Hippocampal formation (tissue), 2 donors: ENCODE measurements around the gene TUBA8.
A peak's percentile ranks its signal among the peaks of the same experiment; 100 is the strongest.
"Not testable (repeated sequence)": the region's sequence is repeated elsewhere in the genome, so short reads cannot be mapped to it uniquely, and the experiment has no call there.

Experiments used
- DNase-seq, 2 donors: peaks; one replicate each; lab custom pipeline; 2025; lab: John Stamatoyannopoulos, UW

TUBA8 gene

GRCh38 chr22:18110194-18110953, at the start of gene TUBA8:
Gene TUBA8, plus strand, starts transcription at chr22:18110809. Its CDS starts 57 bp downstream, at chr22:18110866.
- no peak for DNase-seq

- no peak for DNase-seq
These were observed 48.2 kb upstream of the TUBA8 start for GRCh38 chr22:18062421-18062820.

- DNase-seq: no peak
These were observed 47.3 kb upstream of the TUBA8 start for GRCh38 chr22:18063306-18063705.

GRCh38 chr22:18063715-18064114, 46.9 kb upstream of the TUBA8 start:
- not testable (repeated sequence) for DNase-seq

GRCh38 chr22:18064636-18065035, 46.0 kb upstream of the TUBA8 start:
- DNase-seq: no peak

- DNase-seq: no peak
These were observed 45.4 kb upstream of the TUBA8 start for GRCh38 chr22:18065256-18065655.

- no peak for DNase-seq
These were observed 44.3 kb upstream of the TUBA8 start for GRCh38 chr22:18066181-18066859.

GRCh38 chr22:18067121-18067520, 43.5 kb upstream of the TUBA8 start:
- no peak for DNase-seq

GRCh38 chr22:18067548-18068341, 42.9 kb upstream of the TUBA8 start:
- DNase-seq: no peak

- DNase-seq: no peak
These were observed 42.1 kb upstream of the TUBA8 start for GRCh38 chr22:18068381-18068988.

GRCh38 chr22:18069041-18069440, 41.6 kb upstream of the TUBA8 start:
- no peak for DNase-seq

- no peak for DNase-seq
These were observed 40.6 kb upstream of the TUBA8 start for GRCh38 chr22:18070041-18070440.

- no peak for DNase-seq
These were observed 39.9 kb upstream of the TUBA8 start for GRCh38 chr22:18070556-18071306.

GRCh38 chr22:18071307-18071967, 39.2 kb upstream of the TUBA8 start:
- not testable (repeated sequence) for DNase-seq

- DNase-seq: no peak
These were observed 38.7 kb upstream of the TUBA8 start for GRCh38 chr22:18071968-18072310.

GRCh38 chr22:18073467-18073866, 37.1 kb upstream of the TUBA8 start:
- DNase-seq: no peak

- not testable (repeated sequence) for DNase-seq
These were observed 36.7 kb upstream of the TUBA8 start for GRCh38 chr22:18073927-18074326.

GRCh38 chr22:18075101-18075719, 35.4 kb upstream of the TUBA8 start:
- DNase-seq: no peak

GRCh38 chr22:18075720-18076497, 34.7 kb upstream of the TUBA8 start:
- DNase-seq: peak; percentile 39 to 93
